GM12891 (cell line): ENCODE data around the gene ZNF135.

Source experiments
- POLR2A ChIP-seq: IDR thresholded peaks from 2 replicates; pipeline ENCODE4 v1.6.1; 2011; ENCODE audit warnings: low read depth, low read length, control low read depth
- POLR2AphosphoS5 ChIP-seq: IDR thresholded peaks from 2 replicates; pipeline ENCODE4 v1.6.1; 2011; ENCODE audit warnings: low read depth, low read length, control low read depth
- SPI1 ChIP-seq: IDR thresholded peaks from 2 replicates; pipeline ENCODE4 v1.6.1; 2011; ENCODE audit warnings: low read depth, low read length, control low read depth
- TAF1 ChIP-seq: IDR thresholded peaks from 2 replicates; pipeline ENCODE4 v1.6.1; 2011; ENCODE audit warnings: low read depth, low read length, control low read depth

- TF ChIP-seq POLR2A (no peak), POLR2AphosphoS5 (no peak), SPI1 (no peak), TAF1 (no peak)
These were observed 4.6 kb downstream of the ZNF135 start for GRCh38 chr19:58063712-58064111.
